K562 (cell line): ENCODE results near the gene LRP3.

Experiments
- CBFA2T2 ChIP-seq: fragments of 450-650 bp; conservative IDR thresholded peaks from 2 replicates; pipeline ENCODE4 v1.6.1; 2017; ENCODE audit warnings: mild to moderate bottlenecking
- FOXJ3 ChIP-seq: sonication (generic); formaldehyde crosslinking; IDR thresholded peaks from 2 replicates; pipeline ENCODE4 v1.4.0; 2020; ENCODE audit warnings: mild to moderate bottlenecking, missing genetic modification reagents
- POLR2AphosphoS5 ChIP-seq: IDR thresholded peaks from 2 replicates; pipeline ENCODE4 v1.6.1; 2011; ENCODE audit warnings: mild to moderate bottlenecking, low read depth, low read length, moderate library complexity; ENCODE audit not compliant: control insufficient read depth, insufficient read depth
- ZNF140 ChIP-seq: fragments of 250-450 bp; sonication (Bioruptor Pico); IDR thresholded peaks from 2 replicates; pipeline ENCODE4 v1.8.0; 2021; ENCODE audit warnings: moderate library complexity, mild to moderate bottlenecking, inconsistent platforms
- TF ChIP-seq, protein P1 (sequence below), 2 experiments: fragments of 450-650 bp; formaldehyde crosslinking in 1 of 2; IDR thresholded peaks; 2 replicates each; pipeline versions ENCODE4 v1.4.0 to v1.6.1; 2014 to 2020; ENCODE audit warnings: mild to moderate bottlenecking in 2 of 2, borderline replicate concordance in 1 of 2, low read depth in 1 of 2

DNA sequence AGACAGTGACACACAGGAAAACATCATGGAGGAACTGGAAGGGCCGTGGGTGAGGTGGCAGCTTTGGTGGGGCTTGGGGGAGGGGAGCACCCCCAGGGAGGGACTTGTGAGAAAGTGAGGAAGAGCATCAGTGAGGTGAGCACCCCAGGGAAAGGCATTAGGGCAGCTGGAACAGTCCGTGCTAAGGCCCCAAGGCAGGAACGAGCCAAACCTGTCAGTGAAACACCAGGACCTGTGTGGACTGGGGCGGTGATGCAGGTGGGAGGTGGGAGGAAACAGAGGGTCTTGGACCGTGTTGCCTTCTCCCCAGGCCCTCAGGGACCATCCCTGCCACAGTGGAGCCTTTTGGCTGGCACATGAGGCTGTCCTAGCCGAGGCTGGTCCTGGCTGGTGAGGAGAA is 48.8 kb downstream of the LRP3 start:
- TF ChIP-seq, protein P1, sequence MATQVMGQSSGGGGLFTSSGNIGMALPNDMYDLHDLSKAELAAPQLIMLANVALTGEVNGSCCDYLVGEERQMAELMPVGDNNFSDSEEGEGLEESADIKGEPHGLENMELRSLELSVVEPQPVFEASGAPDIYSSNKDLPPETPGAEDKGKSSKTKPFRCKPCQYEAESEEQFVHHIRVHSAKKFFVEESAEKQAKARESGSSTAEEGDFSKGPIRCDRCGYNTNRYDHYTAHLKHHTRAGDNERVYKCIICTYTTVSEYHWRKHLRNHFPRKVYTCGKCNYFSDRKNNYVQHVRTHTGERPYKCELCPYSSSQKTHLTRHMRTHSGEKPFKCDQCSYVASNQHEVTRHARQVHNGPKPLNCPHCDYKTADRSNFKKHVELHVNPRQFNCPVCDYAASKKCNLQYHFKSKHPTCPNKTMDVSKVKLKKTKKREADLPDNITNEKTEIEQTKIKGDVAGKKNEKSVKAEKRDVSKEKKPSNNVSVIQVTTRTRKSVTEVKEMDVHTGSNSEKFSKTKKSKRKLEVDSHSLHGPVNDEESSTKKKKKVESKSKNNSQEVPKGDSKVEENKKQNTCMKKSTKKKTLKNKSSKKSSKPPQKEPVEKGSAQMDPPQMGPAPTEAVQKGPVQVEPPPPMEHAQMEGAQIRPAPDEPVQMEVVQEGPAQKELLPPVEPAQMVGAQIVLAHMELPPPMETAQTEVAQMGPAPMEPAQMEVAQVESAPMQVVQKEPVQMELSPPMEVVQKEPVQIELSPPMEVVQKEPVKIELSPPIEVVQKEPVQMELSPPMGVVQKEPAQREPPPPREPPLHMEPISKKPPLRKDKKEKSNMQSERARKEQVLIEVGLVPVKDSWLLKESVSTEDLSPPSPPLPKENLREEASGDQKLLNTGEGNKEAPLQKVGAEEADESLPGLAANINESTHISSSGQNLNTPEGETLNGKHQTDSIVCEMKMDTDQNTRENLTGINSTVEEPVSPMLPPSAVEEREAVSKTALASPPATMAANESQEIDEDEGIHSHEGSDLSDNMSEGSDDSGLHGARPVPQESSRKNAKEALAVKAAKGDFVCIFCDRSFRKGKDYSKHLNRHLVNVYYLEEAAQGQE (IDR thresholded peaks at IDR 0.05; ENCODE audit: borderline replicate concordance), result no peak
- TF ChIP-seq, protein P1 (CRISPR knock-in tag; IDR thresholded peaks at IDR 0.05; ENCODE audit: low read depth), result no peak
- TF ChIP-seq ZNF140 (CRISPR knock-in tag) (no peak), POLR2AphosphoS5 (no peak), FOXJ3 (no peak), CBFA2T2 (no peak)
